PC-3 (cell line): Measurements from ENCODE around the gene NFIC. TPM values are rescaled to one million over a fixed set of nuclear protein-coding genes. Genes with fewer than 3 reads are reported as not detected.

Experiments used
- ATAC-seq: fragments of 200-7000 bp; cut with Tn5 transposase; 2 replicates; pipeline ENCODE4 v1.9.1; 2020; ENCODE audit warnings: mild to moderate bottlenecking, moderate library complexity
- BruUV-seq: library from RNA; stranded (reverse); fragments of 400-500 nt; replicated peaks from 2 replicates; lab custom pipeline; 2021; lab: Mats Ljungman, UMichigan
- CTCF ChIA-PET: fragments of 300-600 bp; sonication (Branson Sonifier 250); formaldehyde crosslinking; loops from one replicate; lab custom pipeline; 2022; ENCODE audit warnings: antibody characterized with exemption; lab: Charles Lee
- POLR2A ChIA-PET: fragments of 300-600 bp; sonication (Branson Sonifier 250); formaldehyde crosslinking; loops from one replicate; lab custom pipeline; 2022; ENCODE audit warnings: antibody characterized with exemption; ENCODE audit not compliant: unreplicated experiment; lab: Charles Lee
- DNase-seq: peaks from one replicate; pipeline ENCODE4 v3.0.0-alpha.2; 2015
- H2AFZ ChIP-seq: fragments of 300-600 bp; sonication (generic); 2 replicates; pipeline ENCODE4 v1.6.0; 2016; ENCODE audit warnings: antibody characterized with exemption, low read length
- H3F3A ChIP-seq: fragments of 300-600 bp; sonication (generic); one replicate; pipeline ENCODE4 v1.6.0; 2017; ENCODE audit warnings: antibody characterized with exemption, low read length, control low read depth, mild to moderate bottlenecking; ENCODE audit not compliant: unreplicated experiment
- H3K27ac ChIP-seq: fragments of 300-600 bp; sonication (generic); 2 replicates; pipeline ENCODE4 v1.5.1; 2016; ENCODE audit warnings: mild to moderate bottlenecking, low read length
- H3K27me3 ChIP-seq: fragments of 300-600 bp; sonication (generic); 2 replicates; pipeline ENCODE4 v1.6.1; 2016; ENCODE audit warnings: low read length, mixed read lengths
- H3K36me3 ChIP-seq: fragments of 300-600 bp; sonication (generic); 2 replicates; pipeline ENCODE4 v1.6.1; 2016; ENCODE audit warnings: low read depth, mixed run types, low read length, mixed read lengths
- H3K4me1 ChIP-seq: fragments of 300-600 bp; sonication (generic); 2 replicates; pipeline ENCODE4 v1.5.1; 2016; ENCODE audit warnings: low read length; ENCODE audit not compliant: insufficient read depth
- H3K4me2 ChIP-seq: fragments of 300-600 bp; sonication (generic); 2 replicates; pipeline ENCODE4 v1.6.0; 2016; ENCODE audit warnings: low read length
- H3K4me3 ChIP-seq: fragments of 300-600 bp; sonication (generic); 2 replicates; pipeline ENCODE4 v1.5.1; 2016; ENCODE audit warnings: mild to moderate bottlenecking, low read length, mixed read lengths
- H3K79me2 ChIP-seq: fragments of 300-600 bp; sonication (generic); 2 replicates; pipeline ENCODE4 v1.6.1; 2017; ENCODE audit warnings: low read length, mixed read lengths
- H3K9ac ChIP-seq: fragments of 300-600 bp; sonication (generic); 2 replicates; pipeline ENCODE4 v1.6.0; 2016; ENCODE audit warnings: mild to moderate bottlenecking, low read length
- H3K9me2 ChIP-seq: fragments of 300-600 bp; sonication (generic); replicated peaks from 2 replicates; pipeline ENCODE4 v1.6.1; 2016; ENCODE audit warnings: mixed run types, low read length, mixed read lengths
- H3K9me3 ChIP-seq: fragments of 300-600 bp; sonication (generic); 2 replicates; pipeline ENCODE4 v1.6.1; 2016; ENCODE audit warnings: low read length, mixed read lengths
- H4K20me1 ChIP-seq: fragments of 300-600 bp; sonication (generic); 2 replicates; pipeline ENCODE4 v1.6.1; 2016; ENCODE audit warnings: low read length, mixed read lengths
- CTCF ChIP-seq: fragments of 300-600 bp; sonication (generic); conservative IDR thresholded peaks from 2 replicates; pipeline ENCODE4 v1.5.1; 2017; ENCODE audit warnings: antibody characterized with exemption, low read depth, mild to moderate bottlenecking, low read length
- EZH2 ChIP-seq: fragments of 300-600 bp; sonication (generic); IDR thresholded peaks from one replicate; pipeline ENCODE4 v1.6.1; 2017; ENCODE audit warnings: antibody characterized with exemption, mild to moderate bottlenecking, low read length; ENCODE audit not compliant: unreplicated experiment
- EZH2phosphoT487 ChIP-seq: fragments of 300-600 bp; sonication (generic); IDR thresholded peaks from 2 replicates; pipeline ENCODE4 v1.6.1; 2018; ENCODE audit warnings: mild to moderate bottlenecking, antibody characterized with exemption, low read length, borderline replicate concordance
- intact Hi-C: fragments of 100-400 bp; cut with micrococcal nuclease; formaldehyde crosslinking; loops from 2 replicates; pipeline ENCODE4 v1.9.0; 2023
- total RNA-seq: library from RNA; depleted of rRNA; stranded (reverse); fragments of >200 nt; gene quantifications from 2 replicates; pipeline ENCODE4 v1.2.3, GENCODE V29; 2014

NFIC gene
- total RNA-seq, 1 experiment from 2014 or later: 31.7 TPM

GRCh38 chr19:3412066-3412465 is 45.7 kb downstream of the NFIC start:
- TF ChIP-seq EZH2phosphoT487 (no peak), EZH2 (no peak), CTCF (no peak)
- ATAC-seq: no peak
- Histone ChIP-seq H3K4me2 (no peak overlapping the region), H3K79me2 (peaks cover 12% of the 10 kb centered on the region; the same call in 1 of the 2 replicates), H3K27me3 (no peaks in the 10 kb centered on the region), H3K9ac (no peak overlapping the region), H4K20me1 (peaks cover 4% of the 10 kb centered on the region; the same call in 1 of the 2 replicates), H2AFZ (no peak overlapping the region), H3K4me1 (no peaks in the 10 kb centered on the region), H3F3A (no peaks in the 10 kb centered on the region), H3K4me3 (no peak overlapping the region), H3K9me2 (no peaks in the 10 kb centered on the region), H3K9me3 (no peaks in the 10 kb centered on the region), H3K27ac (no peak overlapping the region), H3K36me3 (no peaks in the 10 kb centered on the region)
- no peak for DNase-seq
- intact Hi-C loops: no loop called here
- no TSS peak for BruUV-seq
- ChIA-PET CTCF (no interaction called here), POLR2A (no interaction called here)

GRCh38 chr19:3413796-3414327 is 47.5 kb downstream of the NFIC start:
- Histone ChIP-seq H3K79me2 (peaks cover 10% of the 10 kb centered on the region; the same call in 1 of the 2 replicates), H3K9me3 (no peaks in the 10 kb centered on the region), H2AFZ (no peak overlapping the region), H3K4me1 (no peaks in the 10 kb centered on the region), H3F3A (no peaks in the 10 kb centered on the region), H3K9ac (no peak overlapping the region), H4K20me1 (peaks cover 4% of the 10 kb centered on the region; the same call in 1 of the 2 replicates), H3K36me3 (no peaks in the 10 kb centered on the region), H3K27me3 (no peaks in the 10 kb centered on the region), H3K27ac (no peak overlapping the region), H3K4me3 (no peak overlapping the region), H3K4me2 (no peak overlapping the region), H3K9me2 (no peaks in the 10 kb centered on the region)
- no peak for DNase-seq
- ChIA-PET CTCF (no interaction called here), POLR2A (no interaction called here)
- BruUV-seq: no TSS peak
- no peak for TF ChIP-seq EZH2phosphoT487
- no peak for TF ChIP-seq CTCF
- no peak for TF ChIP-seq EZH2
- no peak for ATAC-seq
- intact Hi-C loops: no loop called here

GRCh38 chr19:3415695-3416094 is 49.3 kb downstream of the NFIC start:
- Histone ChIP-seq H3K4me2 (no peak overlapping the region), H3K27me3 (no peaks in the 10 kb centered on the region), H3F3A (no peaks in the 10 kb centered on the region), H3K27ac (no peak overlapping the region), H3K9ac (no peak overlapping the region), H2AFZ (no peak overlapping the region), H3K9me2 (no peaks in the 10 kb centered on the region), H3K79me2 (peaks cover 4% of the 10 kb centered on the region; the same call in 1 of the 2 replicates), H3K9me3 (no peaks in the 10 kb centered on the region), H3K4me3 (no peak overlapping the region), H4K20me1 (peaks cover 4% of the 10 kb centered on the region; the same call in 1 of the 2 replicates), H3K4me1 (no peaks in the 10 kb centered on the region), H3K36me3 (no peaks in the 10 kb centered on the region)
- ChIA-PET POLR2A (no interaction called here), CTCF (no interaction called here)
- no peak for ATAC-seq
- no peak for DNase-seq
- no peak for TF ChIP-seq CTCF
- intact Hi-C loops: no loop called here
- BruUV-seq: no TSS peak
